Upper lobe of left lung (tissue), 4 donors: Measurements from ENCODE around the gene USP53.
"Not testable (repeated sequence)": the region's sequence is repeated elsewhere in the genome, so short reads cannot be mapped to it uniquely, and the experiment has no call there.

Experiments
- POLR2A ChIP-seq, 4 donors: fragments of 450-650 bp; IDR thresholded peaks; one replicate each; pipeline ENCODE4 v1.5.1; 2016 to 2017; ENCODE audit warnings: antibody characterized with exemption in 4 of 4, mild to moderate bottlenecking in 2 of 4
- POLR2AphosphoS5 ChIP-seq, 2 donors: sonication (generic); formaldehyde crosslinking; IDR thresholded peaks; one replicate each; pipeline ENCODE4 v1.5.1; 2017; ENCODE audit warnings: antibody characterized with exemption in 2 of 2

DNA sequence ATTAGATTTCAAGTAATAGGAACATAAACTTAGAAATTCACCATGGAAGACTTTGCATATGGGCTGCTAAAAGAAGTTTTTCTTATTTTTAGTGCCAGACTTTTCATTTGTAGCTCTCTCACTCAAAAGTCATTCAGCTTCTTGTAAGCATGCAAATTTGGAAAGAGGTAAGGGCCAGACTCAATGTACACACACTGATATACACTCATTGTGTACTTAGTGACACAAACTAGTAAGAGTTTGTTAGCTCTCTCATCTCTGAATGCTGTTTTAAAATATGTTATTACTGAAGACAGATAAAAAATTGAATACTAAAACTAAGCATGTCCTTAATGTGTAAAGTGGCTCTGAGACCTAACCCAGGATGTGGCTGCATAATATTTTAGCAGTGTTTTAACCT, 127.4 kb downstream of the USP53 start:
- TF ChIP-seq POLR2A, POLR2AphosphoS5 (IDR thresholded peaks at IDR 0.05): not testable (repeated sequence)
